Parathyroid adenoma (tissue), 2 donors: ENCODE results near the gene METTL2A.
"Not testable (repeated sequence)": the region's sequence is repeated elsewhere in the genome, so short reads cannot be mapped to it uniquely, and the experiment has no call there.

Source experiments
- H2AFZ ChIP-seq: fragments of 300-600 bp; sonication (generic); one replicate; pipeline ENCODE4 v1.7.0; 2017; ENCODE audit warnings: antibody characterized with exemption, mild to moderate bottlenecking
- H3K27ac ChIP-seq: fragments of 300-600 bp; sonication (generic); one replicate; pipeline ENCODE4 v1.7.0; 2017
- H3K27me3 ChIP-seq: fragments of 300-600 bp; sonication (generic); one replicate; pipeline ENCODE4 v1.7.0; 2017; ENCODE audit warnings: low read length; ENCODE audit not compliant: control insufficient read depth, insufficient read depth
- H3K36me3 ChIP-seq: fragments of 300-600 bp; sonication (generic); one replicate; pipeline ENCODE4 v1.7.0; 2017; ENCODE audit warnings: low read length; ENCODE audit not compliant: control insufficient read depth, insufficient read depth
- H3K4me1 ChIP-seq: fragments of 300-600 bp; sonication (generic); one replicate; pipeline ENCODE4 v1.7.0; 2017; ENCODE audit warnings: control low read depth
- H3K4me2 ChIP-seq: fragments of 300-600 bp; sonication (generic); one replicate; pipeline ENCODE4 v1.7.0; 2017; ENCODE audit warnings: low read length
- H3K4me3 ChIP-seq: fragments of 300-600 bp; sonication (generic); one replicate; pipeline ENCODE4 v1.7.0; 2017; ENCODE audit warnings: low read depth, low read length
- H3K79me2 ChIP-seq: fragments of 300-600 bp; sonication (generic); one replicate; pipeline ENCODE4 v1.7.0; 2017; ENCODE audit warnings: control low read depth
- H3K9ac ChIP-seq: fragments of 300-600 bp; sonication (generic); one replicate; pipeline ENCODE4 v1.7.0; 2017; ENCODE audit warnings: mild to moderate bottlenecking
- H3K9me3 ChIP-seq: fragments of 300-600 bp; sonication (generic); one replicate; pipeline ENCODE4 v1.7.0; 2017; ENCODE audit warnings: low read length; ENCODE audit not compliant: control insufficient read depth
- TF ChIP-seq, protein P1 (sequence below): fragments of 300-600 bp; sonication (generic); IDR thresholded peaks from one replicate; pipeline ENCODE4 v1.7.0; 2017; ENCODE audit warnings: antibody characterized with exemption, mild to moderate bottlenecking
- donor health status: primary hyperparathyroidism.

Gene METTL2A

DNA sequence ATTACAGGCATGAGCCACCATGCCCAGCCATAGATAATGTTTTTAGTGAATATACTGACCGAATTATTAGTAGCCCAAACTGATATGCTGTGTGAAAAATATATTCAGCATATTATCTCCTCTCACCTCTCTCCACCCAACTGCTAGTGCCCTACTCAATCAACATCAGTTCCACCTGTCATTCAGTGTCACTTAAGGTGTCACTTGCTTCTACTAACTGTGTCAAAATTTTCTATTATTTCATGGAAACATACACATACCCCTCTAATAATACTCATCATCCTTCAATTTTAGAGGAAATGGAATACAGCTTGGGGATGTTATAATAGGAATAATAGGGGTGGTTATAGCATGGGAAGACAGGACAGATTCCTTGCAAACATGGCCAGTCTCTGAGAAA, 30.8 kb upstream of the METTL2A start:
- Histone ChIP-seq H3K4me2 (no peak overlapping the region), H3K79me2 (no peaks in the 10 kb centered on the region), H3K9ac (no peak overlapping the region), H3K4me3 (no peak overlapping the region), H2AFZ (no peak overlapping the region), H3K36me3 (no peaks in the 10 kb centered on the region), H3K27me3 (no peaks in the 10 kb centered on the region), H3K4me1 (no peaks in the 10 kb centered on the region), H3K9me3 (no peaks in the 10 kb centered on the region), H3K27ac (no peak overlapping the region)
- TF ChIP-seq, protein P1, sequence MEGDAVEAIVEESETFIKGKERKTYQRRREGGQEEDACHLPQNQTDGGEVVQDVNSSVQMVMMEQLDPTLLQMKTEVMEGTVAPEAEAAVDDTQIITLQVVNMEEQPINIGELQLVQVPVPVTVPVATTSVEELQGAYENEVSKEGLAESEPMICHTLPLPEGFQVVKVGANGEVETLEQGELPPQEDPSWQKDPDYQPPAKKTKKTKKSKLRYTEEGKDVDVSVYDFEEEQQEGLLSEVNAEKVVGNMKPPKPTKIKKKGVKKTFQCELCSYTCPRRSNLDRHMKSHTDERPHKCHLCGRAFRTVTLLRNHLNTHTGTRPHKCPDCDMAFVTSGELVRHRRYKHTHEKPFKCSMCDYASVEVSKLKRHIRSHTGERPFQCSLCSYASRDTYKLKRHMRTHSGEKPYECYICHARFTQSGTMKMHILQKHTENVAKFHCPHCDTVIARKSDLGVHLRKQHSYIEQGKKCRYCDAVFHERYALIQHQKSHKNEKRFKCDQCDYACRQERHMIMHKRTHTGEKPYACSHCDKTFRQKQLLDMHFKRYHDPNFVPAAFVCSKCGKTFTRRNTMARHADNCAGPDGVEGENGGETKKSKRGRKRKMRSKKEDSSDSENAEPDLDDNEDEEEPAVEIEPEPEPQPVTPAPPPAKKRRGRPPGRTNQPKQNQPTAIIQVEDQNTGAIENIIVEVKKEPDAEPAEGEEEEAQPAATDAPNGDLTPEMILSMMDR: no peak

DNA sequence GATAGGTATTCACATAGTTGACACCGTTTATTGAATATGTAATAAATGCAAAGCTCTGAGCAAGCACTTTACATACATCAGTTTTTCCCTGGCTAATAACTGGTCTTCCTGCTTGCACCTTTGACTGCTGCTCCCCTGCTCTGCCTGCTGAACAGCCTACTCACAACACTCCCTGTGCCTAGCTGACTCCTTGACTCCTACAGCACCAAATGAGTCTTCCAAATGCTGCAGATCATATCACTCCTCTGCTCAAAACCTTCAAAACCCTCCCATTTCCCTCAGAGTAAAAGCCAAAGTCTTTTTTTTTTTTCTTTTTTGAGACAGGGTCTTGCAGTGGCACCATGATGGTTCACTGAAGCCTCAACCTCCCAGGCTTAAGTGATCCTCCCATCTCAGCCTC, 24.8 kb upstream of the METTL2A start:
- no peaks in the 10 kb centered on the region for H3K79me2 ChIP-seq
- H3K4me2 ChIP-seq: no peak overlapping the region
- no peaks in the 10 kb centered on the region for H3K9me3 ChIP-seq
- H3K4me1 ChIP-seq: no peaks in the 10 kb centered on the region
- no peak overlapping the region for H3K27ac ChIP-seq
- H3K27me3 ChIP-seq: no peaks in the 10 kb centered on the region
- no peak overlapping the region for H2AFZ ChIP-seq
- H3K36me3 ChIP-seq: no peaks in the 10 kb centered on the region
- TF ChIP-seq, protein P1: no peak
- no peak overlapping the region for H3K9ac ChIP-seq
- H3K4me3 ChIP-seq: no peak overlapping the region

DNA sequence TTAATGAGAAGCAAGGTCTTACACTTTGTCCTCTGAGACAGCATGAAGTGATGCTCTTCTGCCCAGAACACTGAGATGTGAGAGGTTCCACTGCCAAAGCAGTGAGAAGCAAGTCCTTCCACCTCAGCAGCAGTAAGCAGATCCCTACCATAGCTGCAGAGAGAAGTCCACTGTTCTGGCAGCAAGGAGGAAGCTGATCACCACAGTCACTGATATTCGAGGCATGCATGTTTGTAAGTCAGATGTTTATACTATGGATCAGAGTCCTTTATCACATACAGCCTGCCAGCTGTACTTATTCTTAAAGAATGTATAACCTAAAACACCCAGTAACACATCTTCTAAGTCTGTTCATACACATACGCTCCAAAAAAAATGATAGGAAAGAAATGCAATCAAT, 18.2 kb upstream of the METTL2A start:
- Histone ChIP-seq H3K79me2 (no peaks in the 10 kb centered on the region), H3K9me3 (no peaks in the 10 kb centered on the region), H3K4me3 (no peak overlapping the region), H2AFZ (no peak overlapping the region), H3K36me3 (no peaks in the 10 kb centered on the region), H3K27me3 (no peaks in the 10 kb centered on the region), H3K4me2 (no peak overlapping the region), H3K9ac (no peak overlapping the region), H3K4me1 (no peaks in the 10 kb centered on the region), H3K27ac (no peak overlapping the region)
- TF ChIP-seq, protein P1: no peak

DNA sequence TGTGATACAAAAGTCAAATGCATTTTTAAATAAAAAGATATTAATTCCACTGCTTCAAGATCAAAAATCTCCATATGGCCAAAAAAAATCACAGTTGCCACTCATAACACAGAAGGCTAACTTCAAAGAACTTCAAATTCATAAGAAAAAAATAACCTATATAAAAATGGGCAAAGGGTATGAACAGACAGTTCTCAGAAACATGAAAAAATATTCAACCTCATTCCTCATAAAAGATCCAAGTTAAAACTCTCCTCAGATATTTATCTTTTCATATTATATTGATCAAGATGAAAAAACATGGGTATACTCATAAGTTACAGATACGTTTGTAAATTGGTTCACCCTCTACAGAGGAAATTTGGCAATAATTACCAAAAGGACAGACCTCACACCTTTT, 10.6 kb upstream of the METTL2A start:
- H3K36me3 ChIP-seq, H3K79me2 ChIP-seq, H3K4me3 ChIP-seq, H2AFZ ChIP-seq, H3K4me2 ChIP-seq, H3K27ac ChIP-seq, H3K27me3 ChIP-seq, H3K4me1 ChIP-seq, H3K9ac ChIP-seq, H3K9me3 ChIP-seq: not testable (repeated sequence)

DNA sequence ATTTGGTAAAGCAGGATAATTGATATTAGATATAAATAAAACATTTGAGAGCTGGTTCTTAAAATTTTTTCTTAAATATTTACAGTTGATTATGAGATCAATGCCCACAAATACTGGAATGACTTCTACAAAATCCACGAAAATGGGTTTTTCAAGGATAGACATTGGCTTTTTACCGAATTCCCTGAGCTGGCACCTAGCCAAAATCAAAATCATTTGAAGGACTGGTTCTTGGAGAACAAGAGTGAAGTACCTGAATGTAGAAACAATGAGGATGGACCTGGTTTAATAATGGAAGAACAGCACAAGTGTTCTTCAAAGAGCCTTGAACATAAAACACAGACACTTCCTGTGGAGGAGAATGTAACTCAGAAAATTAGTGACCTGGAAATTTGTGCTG, 2.5 kb downstream of the METTL2A start:
- H3K4me2 ChIP-seq, H3K27me3 ChIP-seq, H3K36me3 ChIP-seq, H3K79me2 ChIP-seq, H3K4me3 ChIP-seq, H3K9ac ChIP-seq, H2AFZ ChIP-seq, H3K27ac ChIP-seq, H3K4me1 ChIP-seq, H3K9me3 ChIP-seq: not testable (repeated sequence)

DNA sequence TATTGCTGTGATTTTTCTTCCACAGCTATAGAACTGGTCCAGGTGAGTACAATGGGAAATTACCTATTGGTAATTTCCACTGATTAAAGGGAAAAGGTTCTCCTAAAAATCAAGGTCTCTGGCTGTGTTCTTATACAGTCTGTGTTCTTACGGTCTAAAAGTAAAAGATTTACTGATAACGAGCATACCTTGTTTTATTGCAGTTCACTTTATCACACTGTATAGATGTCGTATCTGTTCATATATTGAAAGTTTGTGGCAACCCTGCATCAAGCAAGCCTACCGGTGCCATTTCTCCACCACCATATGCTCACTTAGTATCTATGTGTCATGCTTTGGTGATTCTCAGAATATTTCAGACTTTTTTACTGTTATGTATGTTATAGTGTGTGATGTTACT, 11.6 kb downstream of the METTL2A start:
- not testable (repeated sequence) for H3K27ac ChIP-seq, H3K27me3 ChIP-seq, H3K9ac ChIP-seq, H3K4me3 ChIP-seq, H3K36me3 ChIP-seq, H3K4me2 ChIP-seq, H3K4me1 ChIP-seq, H3K9me3 ChIP-seq, H2AFZ ChIP-seq, H3K79me2 ChIP-seq

DNA sequence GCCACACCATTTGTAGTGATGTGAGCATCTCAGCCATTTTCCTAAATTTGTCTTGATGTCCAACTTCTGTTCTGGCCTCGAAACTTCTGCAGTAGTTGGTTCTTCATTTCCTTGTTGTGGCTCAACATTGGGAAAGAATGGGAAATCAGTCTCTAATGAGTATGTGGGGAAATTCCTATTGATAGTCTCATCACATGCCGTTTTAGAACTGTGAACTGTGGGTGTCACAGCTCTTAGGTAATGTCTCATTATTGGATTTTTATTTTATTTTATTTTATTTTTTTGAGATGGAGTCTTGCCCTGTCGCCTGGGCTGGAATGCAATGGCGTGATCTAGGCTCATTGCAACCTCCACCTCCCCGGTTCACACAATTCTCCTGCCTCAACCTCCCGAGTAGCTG, 17.5 kb downstream of the METTL2A start:
- H3K36me3 ChIP-seq, H3K9me3 ChIP-seq: not testable (repeated sequence)

More for the DNA sequence above, 17.5 kb downstream of the METTL2A start:
- not testable (repeated sequence) for H3K27me3 ChIP-seq, H3K4me1 ChIP-seq, H3K79me2 ChIP-seq, H3K9ac ChIP-seq, H3K4me2 ChIP-seq, H3K27ac ChIP-seq, H3K4me3 ChIP-seq, H2AFZ ChIP-seq
